NCI-H524 (cell line): Measurements from ENCODE around the gene COQ10A.

ENCODE experiments used
- DNase-seq, 2 experiments: peaks; one replicate each; lab custom pipeline; 2025; lab: John Stamatoyannopoulos, UW

COQ10A gene

GRCh38 chr12:56315622-56316473 is 49.1 kb downstream of the COQ10A start, which contains the start of gene CNPY2:
CNPY2 (minus strand) TSS chr12:56315988; CDS start chr12:56315217, 771 bp downstream.
- DNase-seq = peak; percentile 97 to 98

GRCh38 chr12:56317675-56318074 is 50.9 kb downstream of the COQ10A start:
- no peak for DNase-seq
